PC-9 (cell line): ENCODE measurements around the gene TMEM117. TPM values are rescaled to one million over a fixed set of nuclear protein-coding genes. Genes with fewer than 3 reads are reported as not detected.
A peak's percentile ranks its signal among the peaks of the same experiment; 100 is the strongest.

Experiments used
- BruUV-seq: library from RNA; stranded (reverse); fragments of 400-500 nt; replicated peaks from 2 replicates; lab custom pipeline; 2021; lab: Mats Ljungman, UMichigan
- CTCF ChIA-PET: fragments of 300-600 bp; sonication (Branson Sonifier 250); formaldehyde crosslinking; loops from one replicate; lab custom pipeline; 2022; ENCODE audit warnings: antibody characterized with exemption; lab: Charles Lee
- POLR2A ChIA-PET: fragments of 300-600 bp; sonication (Branson Sonifier 250); formaldehyde crosslinking; loops from one replicate; lab custom pipeline; 2022; ENCODE audit warnings: antibody characterized with exemption; ENCODE audit not compliant: unreplicated experiment; lab: Charles Lee
- DNase-seq, 2 experiments: peaks; one replicate each; pipeline versions ENCODE4 v3.0.0 to v3.0.0-alpha.2; 2015 to 2022; ENCODE audit warnings: mixed read lengths in 1 of 2
- H2AFZ ChIP-seq: fragments of 200-600 bp; sonication (generic); 2 replicates; pipeline ENCODE4 v1.8.1; 2017; ENCODE audit warnings: antibody characterized with exemption
- H3F3A ChIP-seq: fragments of 200-600 bp; sonication (generic); 2 replicates; pipeline ENCODE4 v1.8.1; 2017; ENCODE audit warnings: antibody characterized with exemption, mild to moderate bottlenecking, low read depth; ENCODE audit not compliant: insufficient read depth
- H3K27ac ChIP-seq: fragments of 200-600 bp; sonication (generic); 2 replicates; pipeline ENCODE4 v1.6.1; 2016; ENCODE audit warnings: mixed run types
- H3K27me3 ChIP-seq: fragments of 200-600 bp; sonication (generic); 2 replicates; pipeline ENCODE4 v1.6.1; 2016; ENCODE audit warnings: low read depth, mixed run types; ENCODE audit not compliant: insufficient read depth
- H3K36me3 ChIP-seq: fragments of 200-600 bp; sonication (generic); 2 replicates; pipeline ENCODE4 v1.6.1; 2016; ENCODE audit warnings: low read depth, mixed run types
- H3K4me1 ChIP-seq: fragments of 200-600 bp; sonication (generic); replicated peaks from 2 replicates; pipeline ENCODE4 v1.6.1; 2016; ENCODE audit warnings: mixed run types; ENCODE audit not compliant: insufficient read depth
- H3K4me2 ChIP-seq: fragments of 200-600 bp; sonication (generic); 2 replicates; pipeline ENCODE4 v1.6.1; 2017; ENCODE audit warnings: mixed run types
- H3K4me3 ChIP-seq: fragments of 200-600 bp; sonication (generic); 2 replicates; pipeline ENCODE4 v1.6.1; 2016; ENCODE audit warnings: mixed run types
- H3K79me2 ChIP-seq: fragments of 200-600 bp; sonication (generic); 2 replicates; pipeline ENCODE4 v1.6.1; 2017; ENCODE audit warnings: low read depth, mixed run types
- H3K9me2 ChIP-seq: fragments of 200-600 bp; sonication (generic); 2 replicates; pipeline ENCODE4 v1.8.1; 2017; ENCODE audit warnings: mild to moderate bottlenecking; ENCODE audit not compliant: insufficient read depth
- H3K9me3 ChIP-seq: fragments of 200-600 bp; sonication (generic); 2 replicates; pipeline ENCODE4 v1.8.1; 2016; ENCODE audit warnings: low read depth; ENCODE audit not compliant: insufficient read depth
- H4K20me1 ChIP-seq: fragments of 200-600 bp; sonication (generic); 2 replicates; pipeline ENCODE4 v1.8.1; 2017; ENCODE audit not compliant: insufficient read depth
- CTCF ChIP-seq: fragments of 200-600 bp; sonication (generic); conservative IDR thresholded peaks from 2 replicates; pipeline ENCODE4 v1.6.1; 2017; ENCODE audit warnings: mixed run types, antibody characterized with exemption, mild to moderate bottlenecking, moderate library complexity
- EZH2 ChIP-seq: fragments of 200-600 bp; sonication (generic); IDR thresholded peaks from 2 replicates; pipeline ENCODE4 v1.8.0; 2017; ENCODE audit warnings: antibody characterized with exemption, low read depth
- intact Hi-C: fragments of 100-400 bp; cut with micrococcal nuclease; formaldehyde crosslinking; loops from one replicate; pipeline ENCODE4 v1.10.0; 2022; ENCODE audit not compliant: unreplicated experiment
- total RNA-seq: library from RNA; stranded (reverse); gene quantifications from 2 replicates; pipeline ENCODE4 v1.2.3, GENCODE V29; 2021

TMEM117 gene
- total RNA-seq, 1 experiment from 2014 or later = 2.0 TPM

- Histone ChIP-seq H3K36me3 (no peaks in the 10 kb centered on the region), H3K9me2 (no peaks in the 10 kb centered on the region), H3K4me1 (0 out of 2 replicates have a peak, but pooled peaks cover 6% of the 10 kb centered on the region), H2AFZ (peak overlapping the region; percentile 91), H4K20me1 (no peaks in the 10 kb centered on the region), H3K9me3 (no peaks in the 10 kb centered on the region), H3K79me2 (no peaks in the 10 kb centered on the region), H3K27ac (no peak overlapping the region), H3K27me3 (no peaks in the 10 kb centered on the region), H3K4me2 (peak overlapping the region; percentile 83), H3K4me3 (peak overlapping the region; percentile 80), H3F3A (no peaks in the 10 kb centered on the region; the same call in 1 of the 2 replicates)
- ChIA-PET POLR2A (interaction anchor here (0.6 kb wide), 1 partner anchor 10 kb away, joined by 6 read pairs; no protein-coding TSS in a partner anchor), CTCF (interaction anchor here (0.6 to 0.7 kb wide), 2 partner anchors 48 to 1815 kb away, joined by 3 to 4 read pairs; no protein-coding TSS in a partner anchor)
- BruUV-seq = TSS peak; percentile 38
- intact Hi-C loops = no loop called here
- no peak for TF ChIP-seq EZH2
- no peak for TF ChIP-seq CTCF
- no peak for DNase-seq
These were observed 651 bp downstream of the TMEM117 start for GRCh38 chr12:43836475-43836989.

- Histone ChIP-seq H3K4me1 (0 out of 2 replicates have a peak, but pooled peaks cover 6% of the 10 kb centered on the region), H3K36me3 (no peaks in the 10 kb centered on the region), H4K20me1 (no peaks in the 10 kb centered on the region), H3K4me2 (no peak overlapping the region), H3K9me2 (no peaks in the 10 kb centered on the region), H3K27me3 (no peaks in the 10 kb centered on the region), H3K79me2 (no peaks in the 10 kb centered on the region), H2AFZ (no peak overlapping the region), H3K4me3 (no peak overlapping the region), H3K9me3 (no peaks in the 10 kb centered on the region), H3F3A (no peaks in the 10 kb centered on the region), H3K27ac (no peak overlapping the region)
- intact Hi-C loops = no loop called here
- CTCF ChIA-PET = no interaction called here
- no TSS peak for BruUV-seq
- TF ChIP-seq EZH2 (no peak), CTCF (no peak)
- POLR2A ChIA-PET = no interaction called here
- DNase-seq = no peak
These were observed 4.5 kb downstream of the TMEM117 start for GRCh38 chr12:43840338-43840737.

GRCh38 chr12:43841253-43841652, 5.4 kb downstream of the TMEM117 start:
- Histone ChIP-seq H3K9me3 (peaks cover 6% of the 10 kb centered on the region; the same call in 1 of the 2 replicates), H3K4me1 (peaks cover 8% of the 10 kb centered on the region; the same call in 1 of the 2 replicates), H3K27me3 (no peaks in the 10 kb centered on the region), H4K20me1 (no peaks in the 10 kb centered on the region), H3K9me2 (no peaks in the 10 kb centered on the region), H3K4me3 (no peak overlapping the region), H3K79me2 (no peaks in the 10 kb centered on the region), H3F3A (peaks cover 1% of the 10 kb centered on the region; the same call in 1 of the 2 replicates), H3K27ac (no peak overlapping the region), H2AFZ (no peak overlapping the region), H3K4me2 (no peak overlapping the region), H3K36me3 (peaks cover 7% of the 10 kb centered on the region; the same call in 1 of the 2 replicates)
- ChIA-PET POLR2A (no interaction called here), CTCF (no interaction called here)
- intact Hi-C loops = no loop called here
- BruUV-seq = no TSS peak
- no peak for DNase-seq
- no peak for TF ChIP-seq EZH2
- TF ChIP-seq CTCF = no peak
